ENCODE measurements around the gene PRICKLE2. TPM values are rescaled to one million over a fixed set of nuclear protein-coding genes. Genes with fewer than 3 reads are reported as not detected.

The PRICKLE2 gene
- total RNA-seq, 4 donors from 2014 or later: 28.8 to 48.1 (median 38.5) TPM

DNA sequence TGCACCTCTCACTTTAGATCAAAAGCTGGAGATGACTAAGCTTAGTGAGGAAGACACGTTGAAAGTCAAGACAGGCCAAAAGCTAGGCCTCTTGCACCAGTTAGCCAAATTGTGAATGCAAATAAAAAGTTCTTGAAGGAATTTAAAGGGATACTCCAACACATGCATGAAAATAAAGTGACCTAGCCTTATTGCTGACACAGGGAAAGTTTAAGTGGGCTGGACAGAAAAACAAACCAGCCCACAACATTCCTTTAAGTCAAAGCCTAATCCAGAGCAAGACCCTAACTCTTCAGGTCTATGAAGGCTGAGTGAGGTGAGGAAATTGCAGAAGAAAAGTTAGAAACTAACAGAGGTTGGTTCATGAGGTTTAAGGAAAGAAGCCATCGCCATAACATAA lies 101.3 kb downstream of the PRICKLE2 start:
- Histone ChIP-seq H3K9me3 (no peaks in the 10 kb centered on the region), H3K27ac (no peak overlapping the region), H3K4me1 (peaks cover 3 to 19% of the 10 kb centered on the region in 2 donors), H3K36me3 (no peaks in the 10 kb centered on the region), H3K4me3 (replicated peaks in 1 of 3) (no peak overlapping the region), H3K27me3 (no peaks in the 10 kb centered on the region)
- TF ChIP-seq, protein P1, sequence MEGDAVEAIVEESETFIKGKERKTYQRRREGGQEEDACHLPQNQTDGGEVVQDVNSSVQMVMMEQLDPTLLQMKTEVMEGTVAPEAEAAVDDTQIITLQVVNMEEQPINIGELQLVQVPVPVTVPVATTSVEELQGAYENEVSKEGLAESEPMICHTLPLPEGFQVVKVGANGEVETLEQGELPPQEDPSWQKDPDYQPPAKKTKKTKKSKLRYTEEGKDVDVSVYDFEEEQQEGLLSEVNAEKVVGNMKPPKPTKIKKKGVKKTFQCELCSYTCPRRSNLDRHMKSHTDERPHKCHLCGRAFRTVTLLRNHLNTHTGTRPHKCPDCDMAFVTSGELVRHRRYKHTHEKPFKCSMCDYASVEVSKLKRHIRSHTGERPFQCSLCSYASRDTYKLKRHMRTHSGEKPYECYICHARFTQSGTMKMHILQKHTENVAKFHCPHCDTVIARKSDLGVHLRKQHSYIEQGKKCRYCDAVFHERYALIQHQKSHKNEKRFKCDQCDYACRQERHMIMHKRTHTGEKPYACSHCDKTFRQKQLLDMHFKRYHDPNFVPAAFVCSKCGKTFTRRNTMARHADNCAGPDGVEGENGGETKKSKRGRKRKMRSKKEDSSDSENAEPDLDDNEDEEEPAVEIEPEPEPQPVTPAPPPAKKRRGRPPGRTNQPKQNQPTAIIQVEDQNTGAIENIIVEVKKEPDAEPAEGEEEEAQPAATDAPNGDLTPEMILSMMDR (IDR thresholded peaks at IDR 0.05): no peak
- no peak for TF ChIP-seq POLR2A (IDR thresholded peaks at IDR 0.05)
- 74 to 76% methylated on average over 2 of the region's 2 CpGs for WGBS, 2 donors
- DNase-seq: no peak
- intact Hi-C loops (cut with DNase I): no loop called here

DNA sequence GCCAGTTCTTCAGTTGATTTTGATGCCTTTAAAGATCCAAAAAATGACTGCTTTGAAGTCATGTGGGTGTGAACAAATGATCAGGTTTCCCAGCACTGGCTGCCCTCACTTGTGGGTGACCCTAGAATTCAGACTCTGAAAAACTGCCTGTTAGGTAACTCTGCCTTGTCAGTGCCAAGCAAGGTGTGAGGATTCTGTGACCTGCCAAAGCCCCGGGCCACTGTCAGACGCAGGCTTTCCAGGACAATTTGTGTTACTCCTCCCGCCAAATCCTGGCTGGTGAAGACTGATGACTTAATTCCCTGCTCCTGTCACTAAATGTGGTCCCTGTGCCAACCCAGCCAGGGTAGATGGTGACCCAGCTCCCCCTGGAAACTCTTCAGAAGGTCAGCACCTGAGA lies 102.8 kb downstream of the PRICKLE2 start:
- H3K27ac ChIP-seq: peak overlapping the region in 1 of 3 donors; percentile 30
- peak; percentile 53 to 67 for DNase-seq
- no peaks in the 10 kb centered on the region for H3K27me3 ChIP-seq
- no peak overlapping the region for H3K4me3 ChIP-seq (replicated peaks in 1 of 3)
- TF ChIP-seq POLR2A (IDR thresholded peaks at IDR 0.05): no peak
- TF ChIP-seq, protein P1 (IDR thresholded peaks at IDR 0.05): no peak
- no peaks in the 10 kb centered on the region for H3K9me3 ChIP-seq
- intact Hi-C loops (cut with DNase I): no loop called here
- peaks cover 3 to 19% of the 10 kb centered on the region in 2 donors for H3K4me1 ChIP-seq
- 36 to 41% methylated on average over 3 of the region's 3 CpGs for WGBS, 2 donors
- no peaks in the 10 kb centered on the region for H3K36me3 ChIP-seq

DNA sequence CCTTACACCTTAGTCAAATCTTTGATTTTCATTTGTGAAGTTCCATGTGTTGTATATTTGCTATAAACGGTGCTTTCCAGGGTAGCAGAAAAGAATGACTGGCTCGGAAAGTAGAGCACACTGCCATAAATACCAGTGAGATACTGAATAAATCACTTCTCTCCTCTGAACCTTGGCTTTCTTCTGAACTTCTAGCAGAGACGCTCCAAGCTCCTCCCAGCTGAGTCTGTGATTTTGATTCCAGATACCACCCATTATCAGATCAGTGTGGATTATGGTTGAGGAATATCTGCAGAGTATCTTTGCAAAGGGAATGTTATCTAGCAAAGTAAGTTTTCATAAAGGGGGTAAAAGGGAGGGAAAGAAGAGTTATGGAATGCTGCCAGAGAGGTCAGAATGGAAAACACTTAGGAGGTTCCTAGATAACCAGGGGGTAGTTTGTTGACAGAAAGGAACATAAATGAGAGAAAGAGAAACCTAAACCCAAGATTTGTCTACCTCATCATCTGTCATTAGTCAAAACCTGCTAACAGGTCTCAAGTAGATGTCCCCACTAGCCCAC lies 103.4 kb downstream of the PRICKLE2 start:
- Histone ChIP-seq H3K27ac (peak overlapping the region in 2 of 3 donors; percentile 7 to 30), H3K36me3 (no peaks in the 10 kb centered on the region), H3K9me3 (no peaks in the 10 kb centered on the region), H3K27me3 (no peaks in the 10 kb centered on the region), H3K4me1 (peaks cover 3 to 19% of the 10 kb centered on the region in 2 donors), H3K4me3 (replicated peaks in 1 of 3) (no peak overlapping the region)
- 25 to 39% methylated on average over 3 of the region's 3 CpGs for WGBS, 2 donors
- TF ChIP-seq, protein P1 (IDR thresholded peaks at IDR 0.05): no peak
- TF ChIP-seq POLR2A (IDR thresholded peaks at IDR 0.05): no peak
- DNase-seq: peak in 1 of 2 donors; percentile 39
- intact Hi-C loops (cut with DNase I): no loop called here

DNA sequence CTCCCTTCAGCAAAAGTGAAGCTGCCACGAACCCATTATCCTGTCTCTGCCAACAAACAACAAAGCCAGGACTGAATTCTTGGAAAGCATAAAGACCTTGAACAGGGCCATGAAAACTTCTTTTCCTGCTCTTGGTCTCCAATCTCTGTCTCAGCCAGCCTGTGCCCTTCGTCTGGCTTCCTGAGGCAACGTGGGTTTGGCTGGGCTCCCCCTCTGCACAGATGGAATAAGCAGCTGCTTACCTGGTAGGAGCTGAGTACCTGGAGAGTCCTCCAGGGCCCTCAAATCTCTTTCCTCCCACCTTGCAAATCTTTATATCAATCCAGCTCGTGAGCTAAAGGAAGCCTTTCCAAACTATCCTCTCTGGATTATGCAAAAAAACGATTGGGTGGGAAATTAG lies 104.4 kb downstream of the PRICKLE2 start:
- Histone ChIP-seq H3K4me1 (peaks cover 3 to 19% of the 10 kb centered on the region in 2 donors), H3K27ac (peak overlapping the region in 1 of 3 donors; percentile 7), H3K4me3 (replicated peaks in 1 of 3) (no peak overlapping the region), H3K36me3 (no peaks in the 10 kb centered on the region), H3K27me3 (no peaks in the 10 kb centered on the region), H3K9me3 (no peaks in the 10 kb centered on the region)
- intact Hi-C loops (cut with DNase I): no loop called here
- peak in 1 of 2 donors; percentile 34 for DNase-seq
- TF ChIP-seq POLR2A (IDR thresholded peaks at IDR 0.05): no peak
- TF ChIP-seq, protein P1 (IDR thresholded peaks at IDR 0.05): no peak
- 52 to 78% methylated on average over 5 of the region's 5 CpGs for WGBS, 2 donors

DNA sequence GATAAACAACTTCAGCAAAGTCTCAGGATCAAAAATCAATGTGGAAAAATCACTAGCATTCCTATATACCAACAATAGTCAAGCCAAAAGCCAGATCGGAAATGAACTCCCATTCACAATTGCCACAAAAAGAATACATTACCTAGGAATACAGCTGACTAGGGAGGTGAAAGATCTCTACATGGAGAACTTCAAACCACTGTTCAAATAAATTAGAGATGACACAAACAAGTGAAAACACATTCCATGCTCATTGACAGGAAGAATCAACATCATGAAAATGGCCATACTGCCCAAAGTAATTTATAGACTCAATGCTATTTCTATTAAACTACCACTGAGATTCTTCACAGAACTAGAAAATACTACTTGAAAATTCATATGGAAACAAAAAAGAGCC lies 107.8 kb downstream of the PRICKLE2 start:
- no peak overlapping the region for H3K27ac ChIP-seq
- DNase-seq: no peak
- H3K36me3 ChIP-seq: no peaks in the 10 kb centered on the region
- TF ChIP-seq, protein P1 (IDR thresholded peaks at IDR 0.05): no peak
- TF ChIP-seq POLR2A (IDR thresholded peaks at IDR 0.05): no peak
- no peaks in the 10 kb centered on the region for H3K9me3 ChIP-seq
- peaks cover 0 to 14% of the 10 kb centered on the region in 2 donors for H3K4me1 ChIP-seq
- intact Hi-C loops (cut with DNase I): no loop called here
- H3K27me3 ChIP-seq: no peaks in the 10 kb centered on the region
- H3K4me3 ChIP-seq (replicated peaks in 1 of 3): no peak overlapping the region
- WGBS, 2 donors: 91 to 100% methylated on average over 1 of the region's 1 CpG
